GM21526 (cell line): ENCODE results near the gene TPR.

ENCODE experiments used
- ATAC-seq: cut with Tn5 transposase; IDR thresholded peaks from one replicate; pipeline ENCODE4 v1.9.1; 2021; ENCODE audit warnings: moderate library complexity; ENCODE audit not compliant: unreplicated experiment, low FRiP score

The TPR gene

DNA sequence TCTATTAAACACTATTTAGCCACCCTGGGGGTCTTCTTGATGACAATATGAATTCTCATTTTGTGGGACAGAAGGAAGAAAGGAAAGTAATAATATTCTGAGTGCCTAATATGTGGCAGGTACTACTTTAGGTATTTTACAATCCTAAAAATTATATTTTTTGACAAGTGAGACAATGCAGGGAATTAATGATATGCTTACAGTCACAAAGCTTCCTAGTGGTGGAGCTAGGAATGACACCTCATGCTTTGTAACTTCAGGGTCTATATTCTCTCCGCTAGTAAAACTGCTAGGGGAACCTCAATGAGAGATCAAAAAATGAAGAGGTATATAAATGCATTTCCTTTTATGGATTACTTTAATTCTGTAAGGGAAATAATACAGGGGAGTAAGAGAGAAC is 44.3 kb downstream of the TPR start:
- ATAC-seq = no peak

DNA sequence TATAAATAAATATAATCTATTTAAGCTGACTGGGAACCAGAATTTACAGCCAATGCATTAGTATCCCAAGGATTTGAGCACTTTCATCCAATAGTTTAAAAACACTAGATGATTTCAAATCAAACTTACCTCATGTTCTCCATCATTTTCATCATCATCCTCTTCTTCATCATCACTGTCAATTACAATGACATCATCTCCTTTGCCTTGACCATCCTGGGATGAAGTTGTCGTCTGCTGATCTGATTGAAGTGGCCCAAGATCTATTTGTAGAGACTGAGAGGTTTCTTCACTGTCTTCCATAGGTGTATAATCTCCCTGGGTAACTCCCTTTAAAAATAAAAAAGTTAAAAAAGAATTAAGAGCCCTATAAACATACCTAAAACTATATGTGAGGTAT is 47.7 kb downstream of the TPR start:
- no peak for ATAC-seq

DNA sequence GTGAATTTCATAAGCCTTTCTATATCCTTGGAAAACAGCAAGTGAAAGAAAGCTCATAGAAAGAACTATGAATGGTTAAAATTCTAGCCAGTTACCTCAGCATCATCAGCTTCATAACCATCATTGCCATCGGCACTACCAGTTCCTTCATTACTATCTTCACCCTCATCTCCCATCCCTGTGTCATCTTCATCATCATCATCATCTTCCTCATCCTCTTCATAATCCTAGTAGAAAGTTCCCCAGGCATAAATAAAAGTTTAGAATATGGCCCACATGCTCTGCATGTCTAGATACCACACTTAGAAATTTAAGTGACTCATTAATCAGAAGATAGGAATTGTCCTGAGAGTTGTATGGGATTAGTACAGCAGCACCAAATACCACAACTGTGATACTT is 49.0 kb downstream of the TPR start:
- ATAC-seq = no peak

DNA sequence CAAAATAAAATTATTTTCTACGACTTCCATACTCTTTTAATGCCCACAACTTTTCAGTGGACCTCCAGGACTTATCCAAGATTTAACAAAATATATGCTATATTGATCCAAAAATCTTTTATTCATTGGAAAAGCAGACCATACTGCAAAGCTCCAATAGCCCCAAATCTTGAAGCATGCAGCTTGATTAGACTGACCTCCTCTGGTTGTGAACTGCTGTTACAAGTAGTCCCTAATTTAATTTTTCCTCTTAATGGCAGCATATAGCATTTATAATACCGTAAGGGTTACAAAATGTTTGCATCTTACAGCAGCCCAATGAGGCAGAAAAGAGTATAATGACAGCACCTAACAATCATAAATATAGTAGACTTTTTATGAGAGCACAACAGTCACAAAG is 49.8 kb downstream of the TPR start:
- ATAC-seq = no peak

DNA sequence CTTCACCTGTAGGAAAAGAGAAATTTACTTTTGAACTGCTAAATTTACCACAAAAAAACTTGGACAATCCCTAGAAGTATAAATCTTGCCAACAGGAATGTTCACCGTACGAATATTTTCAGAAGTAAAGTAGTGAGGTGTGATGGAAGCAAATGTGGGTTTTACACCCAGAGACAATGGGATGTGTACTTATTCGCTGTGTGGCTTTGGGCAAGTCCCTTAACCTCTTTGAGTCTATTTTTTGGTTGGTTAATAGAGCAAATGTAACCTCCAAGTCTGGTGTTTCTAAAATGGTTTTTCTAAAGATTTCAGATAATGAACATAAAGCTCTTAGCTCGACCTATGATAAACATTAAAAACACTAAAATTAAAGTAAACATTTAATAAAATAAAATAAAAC is 51.2 kb downstream of the TPR start:
- ATAC-seq = no peak

DNA sequence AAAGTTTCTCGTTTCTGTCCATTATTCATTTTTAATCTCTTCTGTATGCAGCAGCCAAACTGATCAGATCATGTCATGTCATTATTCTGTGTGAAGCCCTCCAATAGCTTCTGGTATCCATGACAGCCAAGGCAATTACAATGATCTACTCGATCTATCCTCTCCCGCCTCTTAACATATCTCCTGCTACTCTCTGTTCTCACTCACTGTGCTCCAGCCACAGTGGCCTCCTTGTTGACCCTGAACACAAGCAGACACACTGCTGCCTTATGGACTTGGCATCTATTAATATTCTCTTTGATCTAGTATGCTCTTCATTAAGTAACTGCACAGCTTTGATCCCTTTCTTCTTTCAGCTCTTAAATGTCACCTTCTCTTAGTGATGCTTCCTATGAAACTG is 59.5 kb downstream of the TPR start:
- ATAC-seq = no peak

DNA sequence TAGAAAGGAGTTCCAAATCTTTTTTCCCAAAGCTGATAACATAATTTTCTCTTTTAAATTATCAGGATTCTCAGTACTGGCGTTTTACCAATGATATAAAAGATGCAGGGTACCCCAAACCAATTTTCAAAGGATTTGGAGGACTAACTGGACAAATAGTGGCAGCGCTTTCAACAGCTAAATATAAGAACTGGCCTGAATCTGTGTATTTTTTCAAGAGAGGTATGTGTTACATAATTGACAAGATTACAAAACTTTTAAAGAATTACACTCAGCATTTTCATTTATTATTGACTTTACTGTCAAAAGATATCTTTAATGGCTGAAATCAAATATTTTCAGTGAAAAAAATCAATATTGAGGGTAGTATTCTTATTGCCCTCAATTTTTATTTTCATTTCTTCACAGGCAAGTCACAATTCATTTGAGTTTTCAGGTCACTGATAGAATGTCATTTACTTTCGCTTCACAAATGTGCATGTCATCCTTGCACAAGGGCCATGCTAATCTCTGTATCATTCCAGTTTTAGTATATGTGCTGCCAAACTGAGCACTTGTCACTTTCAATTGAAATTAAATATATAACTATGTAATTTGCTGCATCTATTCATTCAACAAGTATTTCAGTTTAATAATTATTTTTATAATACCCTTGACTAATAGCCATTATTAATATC is 63.5 kb downstream of the TPR start:
- no peak for ATAC-seq

DNA sequence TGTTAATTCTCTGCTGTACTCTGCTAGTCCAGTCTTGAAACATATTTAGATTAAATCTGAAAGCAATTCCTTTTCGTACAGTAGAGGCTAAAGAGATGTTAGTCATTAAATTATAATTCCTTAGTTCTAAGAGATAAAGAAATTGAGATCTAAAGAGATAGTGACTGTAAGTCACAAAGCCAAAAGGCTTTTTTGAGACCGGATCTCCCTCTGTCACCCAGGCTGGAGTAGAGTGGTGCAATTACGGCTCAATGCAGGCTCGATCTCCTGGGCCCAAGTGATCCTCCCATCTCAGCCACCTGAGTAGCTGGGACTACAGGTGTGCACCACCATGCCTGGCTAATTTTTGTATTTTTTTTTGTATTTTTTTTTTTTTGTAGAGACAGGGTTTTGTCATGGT is 64.7 kb downstream of the TPR start:
- ATAC-seq = no peak

DNA sequence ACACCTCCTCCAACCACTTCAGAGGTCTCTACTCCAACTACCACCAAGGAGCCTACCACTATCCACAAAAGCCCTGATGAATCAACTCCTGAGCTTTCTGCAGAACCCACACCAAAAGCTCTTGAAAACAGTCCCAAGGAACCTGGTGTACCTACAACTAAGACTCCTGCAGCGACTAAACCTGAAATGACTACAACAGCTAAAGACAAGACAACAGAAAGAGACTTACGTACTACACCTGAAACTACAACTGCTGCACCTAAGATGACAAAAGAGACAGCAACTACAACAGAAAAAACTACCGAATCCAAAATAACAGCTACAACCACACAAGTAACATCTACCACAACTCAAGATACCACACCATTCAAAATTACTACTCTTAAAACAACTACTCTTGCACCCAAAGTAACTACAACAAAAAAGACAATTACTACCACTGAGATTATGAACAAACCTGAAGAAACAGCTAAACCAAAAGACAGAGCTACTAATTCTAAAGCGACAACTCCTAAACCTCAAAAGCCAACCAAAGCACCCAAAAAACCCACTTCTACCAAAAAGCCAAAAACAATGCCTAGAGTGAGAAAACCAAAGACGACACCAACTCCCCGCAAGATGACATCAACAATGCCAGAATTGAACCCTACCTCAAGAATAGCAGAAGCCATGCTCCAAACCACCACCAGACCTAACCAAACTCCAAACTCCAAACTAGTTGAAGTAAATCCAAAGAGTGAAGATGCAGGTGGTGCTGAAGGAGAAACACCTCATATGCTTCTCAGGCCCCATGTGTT is 66.6 kb downstream of the TPR start:
- ATAC-seq = no peak

DNA sequence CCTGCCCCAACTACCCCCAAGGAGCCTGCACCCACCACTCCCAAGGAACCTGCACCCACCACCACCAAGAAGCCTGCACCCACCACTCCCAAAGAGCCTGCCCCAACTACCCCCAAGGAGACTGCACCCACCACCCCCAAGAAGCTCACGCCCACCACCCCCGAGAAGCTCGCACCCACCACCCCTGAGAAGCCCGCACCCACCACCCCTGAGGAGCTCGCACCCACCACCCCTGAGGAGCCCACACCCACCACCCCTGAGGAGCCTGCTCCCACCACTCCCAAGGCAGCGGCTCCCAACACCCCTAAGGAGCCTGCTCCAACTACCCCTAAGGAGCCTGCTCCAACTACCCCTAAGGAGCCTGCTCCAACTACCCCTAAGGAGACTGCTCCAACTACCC is 67.6 kb downstream of the TPR start:
- no peak for ATAC-seq

DNA sequence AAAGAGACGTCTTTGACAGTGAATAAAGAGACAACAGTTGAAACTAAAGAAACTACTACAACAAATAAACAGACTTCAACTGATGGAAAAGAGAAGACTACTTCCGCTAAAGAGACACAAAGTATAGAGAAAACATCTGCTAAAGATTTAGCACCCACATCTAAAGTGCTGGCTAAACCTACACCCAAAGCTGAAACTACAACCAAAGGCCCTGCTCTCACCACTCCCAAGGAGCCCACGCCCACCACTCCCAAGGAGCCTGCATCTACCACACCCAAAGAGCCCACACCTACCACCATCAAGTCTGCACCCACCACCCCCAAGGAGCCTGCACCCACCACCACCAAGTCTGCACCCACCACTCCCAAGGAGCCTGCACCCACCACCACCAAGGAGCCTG is 68.5 kb downstream of the TPR start:
- no peak for ATAC-seq

DNA sequence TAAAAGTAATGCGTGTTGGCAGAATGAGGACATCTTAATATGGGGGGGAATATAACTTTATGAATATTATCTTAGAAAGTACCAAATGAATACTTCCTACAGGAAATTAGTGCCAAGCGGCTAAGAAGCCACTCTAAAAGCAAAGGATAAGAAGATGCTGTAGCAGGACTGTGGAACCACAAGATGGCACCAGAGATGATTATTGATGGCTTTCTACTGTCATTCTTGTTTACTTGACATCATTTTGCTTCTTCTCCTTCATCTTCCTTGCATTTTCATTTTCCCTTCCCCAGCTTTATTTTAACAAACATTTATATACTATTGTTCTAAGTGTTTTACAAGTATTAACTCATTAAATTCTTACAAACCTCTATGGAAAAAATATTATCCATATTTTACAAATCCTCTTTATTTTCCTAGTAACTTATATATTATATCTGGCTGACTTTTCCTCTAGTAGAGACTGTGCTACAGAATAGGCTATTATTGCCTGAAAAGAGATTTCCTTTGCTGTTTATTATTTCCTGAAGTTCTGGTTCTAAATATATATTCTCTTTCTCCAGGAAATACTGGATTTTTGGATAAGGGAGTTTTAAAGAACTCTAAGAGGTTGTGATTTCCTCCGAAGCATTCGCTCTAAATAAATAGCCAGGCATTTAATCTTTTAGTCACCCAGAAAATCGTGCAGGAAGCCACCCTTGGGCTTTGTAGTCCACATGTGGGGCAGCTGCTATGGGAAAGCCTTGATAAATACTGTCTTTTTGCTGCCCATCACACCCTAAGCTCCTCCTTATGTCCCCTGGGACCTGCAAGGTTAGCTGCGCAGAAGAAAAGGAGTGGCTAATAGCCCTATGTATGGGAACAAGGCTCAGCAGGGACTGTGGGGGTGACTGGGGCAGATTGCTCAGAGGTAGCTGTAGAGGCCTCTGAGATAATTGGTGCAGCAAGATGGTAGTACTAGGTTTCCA is 69.8 kb downstream of the TPR start:
- peak; percentile 89 for ATAC-seq

DNA sequence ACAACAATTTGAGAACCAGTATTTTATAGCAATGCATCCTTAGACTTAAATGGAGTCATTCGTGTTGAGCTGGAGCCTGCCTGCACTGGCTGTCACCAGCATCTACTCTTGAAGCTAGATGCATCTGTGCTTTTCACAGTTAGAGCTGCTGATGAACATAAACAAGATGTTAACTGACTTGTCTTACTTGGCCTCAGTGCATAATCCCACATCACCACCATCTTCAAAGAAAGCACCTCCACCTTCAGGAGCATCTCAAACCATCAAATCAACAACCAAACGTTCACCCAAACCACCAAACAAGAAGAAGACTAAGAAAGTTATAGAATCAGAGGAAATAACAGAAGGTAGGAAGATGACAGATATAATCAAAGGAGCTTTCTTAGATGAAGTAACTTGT is 71.1 kb downstream of the TPR start:
- ATAC-seq = no peak

DNA sequence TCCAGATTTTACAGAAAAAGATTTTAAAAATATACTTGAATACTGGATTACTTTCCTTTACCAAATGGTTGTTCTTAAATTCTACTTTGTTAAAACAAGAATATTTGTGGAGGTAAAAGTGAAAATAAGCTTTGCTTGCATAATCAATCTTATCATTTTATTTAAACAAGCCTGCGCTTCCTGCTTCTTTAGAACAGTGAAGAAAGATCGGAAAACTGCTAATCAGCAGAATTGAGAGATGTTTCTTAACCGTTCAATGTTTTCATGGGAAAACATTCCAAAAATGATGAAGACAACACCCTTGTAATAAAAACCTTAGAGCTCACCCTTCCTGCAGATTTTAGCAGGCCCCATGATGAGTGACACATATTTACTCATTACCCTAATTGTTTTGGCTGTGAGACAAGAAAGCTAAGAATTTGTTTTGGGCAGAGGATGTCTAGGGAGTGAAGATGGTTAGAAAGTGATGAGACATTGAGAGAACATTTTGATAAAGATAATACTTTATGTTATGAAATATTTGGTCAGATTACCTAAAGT is 72.6 kb downstream of the TPR start:
- ATAC-seq = no peak

DNA sequence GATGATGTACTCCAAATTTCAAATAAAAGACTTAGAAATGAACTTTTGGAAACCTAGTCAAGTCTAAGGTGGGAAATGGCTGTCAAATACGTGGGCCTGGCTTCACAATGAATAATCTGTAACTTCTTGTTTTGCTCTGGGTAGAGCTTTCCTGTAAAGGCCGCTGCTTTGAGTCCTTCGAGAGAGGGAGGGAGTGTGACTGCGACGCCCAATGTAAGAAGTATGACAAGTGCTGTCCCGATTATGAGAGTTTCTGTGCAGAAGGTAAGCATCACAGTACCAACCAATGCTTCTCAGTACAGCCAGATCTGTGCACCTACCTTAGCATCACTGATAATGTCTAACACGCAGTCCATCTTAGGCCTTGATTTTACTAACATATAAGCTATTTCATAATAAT is 73.6 kb downstream of the TPR start:
- no peak for ATAC-seq

DNA sequence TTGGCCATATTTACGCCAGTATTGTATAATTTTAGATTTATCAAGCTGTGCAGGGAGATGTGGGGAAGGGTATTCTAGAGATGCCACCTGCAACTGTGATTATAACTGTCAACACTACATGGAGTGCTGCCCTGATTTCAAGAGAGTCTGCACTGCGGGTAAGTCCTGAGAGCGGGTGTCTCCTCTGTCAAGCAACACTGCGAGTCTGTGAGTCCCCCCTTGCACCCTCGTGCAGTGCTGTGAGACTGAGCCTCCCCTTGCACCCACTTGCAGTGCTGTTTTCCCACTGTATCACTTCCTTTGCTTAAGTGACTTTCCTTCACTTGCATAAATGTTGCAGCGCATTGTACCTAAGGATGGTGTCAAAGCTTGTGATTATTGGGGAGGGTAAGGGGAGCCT is 75.0 kb downstream of the TPR start:
- no peak for ATAC-seq

DNA sequence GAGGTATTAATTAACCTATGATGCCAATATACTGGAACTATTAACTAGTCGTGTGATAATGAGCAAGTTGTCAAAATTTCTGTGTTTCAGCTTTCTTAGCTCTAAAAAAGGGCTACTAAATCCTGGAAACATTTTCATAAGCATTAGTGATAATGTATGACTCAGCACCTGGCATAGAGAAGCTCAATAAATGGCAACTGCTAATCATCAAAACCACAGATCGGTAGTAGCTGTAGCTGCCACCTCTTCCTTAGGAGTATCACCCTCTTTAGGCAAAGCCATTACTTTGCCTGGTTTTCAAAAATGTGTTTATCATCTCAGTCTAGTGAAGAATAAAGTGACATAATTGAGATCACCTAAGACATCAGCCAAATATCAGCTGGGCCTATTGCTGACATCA is 75.5 kb downstream of the TPR start:
- no peak for ATAC-seq

DNA sequence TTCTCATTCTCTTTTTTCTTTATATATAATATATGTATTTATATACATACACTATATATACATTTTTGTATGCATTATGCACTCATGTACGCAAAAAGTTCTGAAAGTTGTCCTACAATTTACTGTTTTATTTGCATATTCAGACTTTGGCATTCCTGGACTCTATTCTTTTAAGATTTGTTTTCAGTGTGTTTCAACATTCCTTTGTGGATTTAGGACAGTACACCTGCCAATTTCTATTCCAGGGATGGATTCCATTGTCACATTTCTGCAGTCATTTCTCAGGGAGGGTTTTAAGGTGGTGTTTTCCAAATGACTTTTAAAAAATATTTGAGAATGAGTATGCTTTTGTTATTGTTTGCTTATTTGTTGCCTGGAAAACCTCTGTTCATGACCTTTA is 76.2 kb downstream of the TPR start:
- ATAC-seq = no peak

DNA sequence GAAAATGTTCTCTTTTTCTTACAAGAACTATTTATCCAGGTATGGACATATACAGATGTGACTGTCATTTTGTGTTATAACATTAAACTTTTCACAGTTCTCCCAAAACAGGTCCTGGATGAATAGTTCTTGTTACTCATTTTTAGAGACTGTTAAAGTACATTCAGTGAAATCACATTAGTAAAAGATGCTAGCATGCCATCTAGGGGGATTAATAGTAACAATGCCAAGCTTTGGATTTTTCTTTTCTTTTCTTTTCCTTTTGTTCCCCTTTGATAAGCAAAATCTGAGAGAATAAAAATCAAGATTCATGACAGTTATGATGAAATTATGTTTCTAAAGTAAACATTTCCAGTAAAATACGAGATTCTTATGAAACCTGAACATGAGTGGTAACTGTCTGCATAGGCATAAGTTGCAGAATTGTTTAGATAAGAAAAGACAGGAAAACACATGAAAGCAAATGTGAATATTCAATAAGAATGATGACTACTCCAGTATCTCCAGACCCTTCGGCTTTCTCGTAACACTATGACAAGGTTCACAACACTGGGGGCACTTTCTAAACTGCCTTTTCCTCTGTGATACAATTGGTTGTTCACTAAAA is 77.5 kb downstream of the TPR start:
- ATAC-seq = no peak

DNA sequence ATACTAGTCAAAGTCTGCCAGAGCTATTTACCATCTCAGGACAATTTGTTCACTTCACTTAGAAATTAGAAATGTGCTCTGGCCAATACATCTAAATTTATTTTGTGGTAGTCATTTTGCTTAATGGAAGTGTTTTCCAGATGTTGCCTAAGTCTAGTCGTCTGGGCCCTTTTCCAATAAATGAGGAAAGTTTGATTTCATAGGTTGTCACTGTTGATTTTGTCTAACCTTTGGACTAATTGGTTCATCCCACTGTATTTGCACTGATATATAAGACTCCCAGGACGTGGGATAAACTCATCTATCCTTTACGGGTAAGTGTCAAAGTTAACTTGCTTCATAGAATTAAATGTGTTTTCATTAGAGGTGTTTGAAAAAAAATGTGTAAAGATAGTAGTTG is 79.1 kb downstream of the TPR start, which contains the start of gene PRG4:
Gene PRG4 (plus strand): TSS at position 300 of the 400 bp plus-strand sequence.
- ATAC-seq = no peak
